OCI-LY1 (cell line): Measurements from ENCODE around the gene UCP2.

Source experiments
- H2AFZ ChIP-seq: fragments of 200-600 bp; sonication (generic), shearing (Covaris generic); 2 replicates; pipeline ENCODE4 v1.6.0; 2014; ENCODE audit warnings: antibody characterized with exemption, mild to moderate bottlenecking, low read length
- H3F3A ChIP-seq: fragments of 200-600 bp; sonication (generic), shearing (Covaris generic); 2 replicates; pipeline ENCODE4 v1.6.0; 2014; ENCODE audit warnings: mild to moderate bottlenecking, antibody characterized with exemption, low read length, moderate library complexity; ENCODE audit not compliant: insufficient read depth
- H3K27ac ChIP-seq: fragments of 200-600 bp; sonication (generic); 2 replicates; pipeline ENCODE4 v1.5.1; 2014; ENCODE audit warnings: low read length, mixed run types, mild to moderate bottlenecking, low read depth; ENCODE audit not compliant: poor library complexity, severe bottlenecking
- H3K27me3 ChIP-seq: fragments of 200-600 bp; sonication (generic); 2 replicates; pipeline ENCODE4 v1.6.0; 2014; ENCODE audit warnings: antibody characterized with exemption, mild to moderate bottlenecking, low read length, moderate library complexity; ENCODE audit not compliant: insufficient read depth
- H3K36me3 ChIP-seq: fragments of 200-600 bp; sonication (generic); 2 replicates; pipeline ENCODE4 v1.6.1; 2014; ENCODE audit warnings: mild to moderate bottlenecking, antibody characterized with exemption, low read length, moderate library complexity, mixed read lengths; ENCODE audit not compliant: insufficient read depth
- H3K4me1 ChIP-seq: fragments of 200-600 bp; sonication (generic); 2 replicates; pipeline ENCODE4 v1.5.1; 2014; ENCODE audit warnings: mild to moderate bottlenecking, low read length, moderate library complexity; ENCODE audit not compliant: insufficient read depth, severe bottlenecking
- H3K4me2 ChIP-seq: fragments of 200-600 bp; sonication (generic), shearing (Covaris generic); 2 replicates; pipeline ENCODE4 v1.6.1; 2014; ENCODE audit warnings: low read length
- H3K4me3 ChIP-seq: fragments of 200-600 bp; sonication (generic); 2 replicates; pipeline ENCODE4 v1.5.1; 2014; ENCODE audit warnings: low read length, low read depth, mild to moderate bottlenecking, mixed read lengths; ENCODE audit not compliant: poor library complexity, severe bottlenecking
- H3K79me2 ChIP-seq: fragments of 200-600 bp; shearing (Covaris generic); 2 replicates; pipeline ENCODE4 v1.6.1; 2016; ENCODE audit warnings: mixed run types, low read length, mixed read lengths; ENCODE audit not compliant: insufficient read depth
- H3K9ac ChIP-seq: fragments of 200-600 bp; sonication (generic), shearing (Covaris generic); 2 replicates; pipeline ENCODE4 v1.6.1; 2014; ENCODE audit warnings: mild to moderate bottlenecking, low read length, mixed read lengths
- H3K9me2 ChIP-seq: fragments of 200-600 bp; sonication (generic), shearing (Covaris generic); 2 replicates; pipeline ENCODE4 v1.6.1; 2014; ENCODE audit warnings: low read depth, mild to moderate bottlenecking, low read length, mixed read lengths
- H3K9me3 ChIP-seq: fragments of 200-600 bp; shearing (Covaris generic); 2 replicates; pipeline ENCODE4 v1.6.1; 2014; ENCODE audit warnings: low read length, mixed read lengths
- H4K20me1 ChIP-seq: fragments of 200-600 bp; sonication (generic), shearing (Covaris generic); 2 replicates; pipeline ENCODE4 v1.6.0; 2016; ENCODE audit warnings: mild to moderate bottlenecking, low read length; ENCODE audit not compliant: insufficient read depth
- EZH2 ChIP-seq: fragments of 200-600 bp; sonication (generic), shearing (Covaris generic); IDR thresholded peaks from 2 replicates; pipeline ENCODE4 v1.8.0; 2017; ENCODE audit warnings: borderline replicate concordance, mixed run types, mild to moderate bottlenecking, antibody characterized with exemption, low read length, moderate library complexity, mixed read lengths
- TF ChIP-seq, protein P1 (sequence below): fragments of 200-600 bp; sonication (generic), shearing (Covaris generic); IDR thresholded peaks from 2 replicates; pipeline ENCODE4 v1.5.1; 2017; ENCODE audit warnings: mild to moderate bottlenecking, antibody characterized with exemption, low read length, moderate library complexity, mixed read lengths

UCP2 gene

GRCh38 chr11:73972620-73973449 lies 9.8 kb downstream of the UCP2 start:
- Histone ChIP-seq H3K4me2 (no peak overlapping the region), H3K9me2 (no peaks in the 10 kb centered on the region), H3K36me3 (peaks cover 51% of the 10 kb centered on the region), H3K79me2 (no peaks in the 10 kb centered on the region), H3K27me3 (no peaks in the 10 kb centered on the region), H3K4me3 (no peak overlapping the region), H3K27ac (peak overlapping the region; percentile 76), H3K9ac (no peak overlapping the region), H3K9me3 (no peaks in the 10 kb centered on the region), H4K20me1 (no peaks in the 10 kb centered on the region), H3K4me1 (peaks cover 71% of the 10 kb centered on the region), H3F3A (no peaks in the 10 kb centered on the region; the same call in 1 of the 2 replicates), H2AFZ (no peak overlapping the region)
- TF ChIP-seq EZH2, result no peak
- TF ChIP-seq, protein P1, sequence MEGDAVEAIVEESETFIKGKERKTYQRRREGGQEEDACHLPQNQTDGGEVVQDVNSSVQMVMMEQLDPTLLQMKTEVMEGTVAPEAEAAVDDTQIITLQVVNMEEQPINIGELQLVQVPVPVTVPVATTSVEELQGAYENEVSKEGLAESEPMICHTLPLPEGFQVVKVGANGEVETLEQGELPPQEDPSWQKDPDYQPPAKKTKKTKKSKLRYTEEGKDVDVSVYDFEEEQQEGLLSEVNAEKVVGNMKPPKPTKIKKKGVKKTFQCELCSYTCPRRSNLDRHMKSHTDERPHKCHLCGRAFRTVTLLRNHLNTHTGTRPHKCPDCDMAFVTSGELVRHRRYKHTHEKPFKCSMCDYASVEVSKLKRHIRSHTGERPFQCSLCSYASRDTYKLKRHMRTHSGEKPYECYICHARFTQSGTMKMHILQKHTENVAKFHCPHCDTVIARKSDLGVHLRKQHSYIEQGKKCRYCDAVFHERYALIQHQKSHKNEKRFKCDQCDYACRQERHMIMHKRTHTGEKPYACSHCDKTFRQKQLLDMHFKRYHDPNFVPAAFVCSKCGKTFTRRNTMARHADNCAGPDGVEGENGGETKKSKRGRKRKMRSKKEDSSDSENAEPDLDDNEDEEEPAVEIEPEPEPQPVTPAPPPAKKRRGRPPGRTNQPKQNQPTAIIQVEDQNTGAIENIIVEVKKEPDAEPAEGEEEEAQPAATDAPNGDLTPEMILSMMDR, result no peak

DNA sequence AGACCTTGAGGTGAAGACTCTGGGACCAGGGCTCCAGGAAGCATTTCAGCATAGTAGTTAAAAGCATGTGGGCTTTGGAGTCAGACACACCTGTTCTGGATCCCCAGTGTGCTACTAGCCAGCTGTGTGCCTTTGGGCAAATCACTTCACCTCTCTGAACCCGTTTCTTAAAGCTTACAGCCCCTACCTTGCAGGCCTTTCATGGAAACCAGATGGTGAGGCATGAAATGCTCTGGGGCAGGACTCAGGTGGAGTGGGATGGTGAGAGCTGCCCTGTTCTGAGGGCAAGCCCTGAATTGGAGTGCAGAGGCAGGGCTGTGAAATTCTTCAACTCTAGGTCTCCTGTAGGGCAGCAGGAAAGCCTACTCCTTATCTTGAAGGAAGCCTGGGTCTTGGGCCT lies 10.5 kb downstream of the UCP2 start:
- H3K4me2 ChIP-seq, result no peak overlapping the region
- H3K27ac ChIP-seq, result peak overlapping the region; percentile 76
- TF ChIP-seq, protein P1, result no peak
- no peak for TF ChIP-seq EZH2
- no peak overlapping the region for H3K4me3 ChIP-seq
- no peaks in the 10 kb centered on the region; the same call in 1 of the 2 replicates for H3F3A ChIP-seq
- H2AFZ ChIP-seq, result no peak overlapping the region
- H3K9me2 ChIP-seq, result no peaks in the 10 kb centered on the region
- peaks cover 64% of the 10 kb centered on the region for H3K4me1 ChIP-seq
- H3K79me2 ChIP-seq, result no peaks in the 10 kb centered on the region
- H3K27me3 ChIP-seq, result no peaks in the 10 kb centered on the region
- peaks cover 45% of the 10 kb centered on the region for H3K36me3 ChIP-seq
- no peaks in the 10 kb centered on the region for H4K20me1 ChIP-seq
- no peaks in the 10 kb centered on the region for H3K9me3 ChIP-seq
- H3K9ac ChIP-seq, result no peak overlapping the region

DNA sequence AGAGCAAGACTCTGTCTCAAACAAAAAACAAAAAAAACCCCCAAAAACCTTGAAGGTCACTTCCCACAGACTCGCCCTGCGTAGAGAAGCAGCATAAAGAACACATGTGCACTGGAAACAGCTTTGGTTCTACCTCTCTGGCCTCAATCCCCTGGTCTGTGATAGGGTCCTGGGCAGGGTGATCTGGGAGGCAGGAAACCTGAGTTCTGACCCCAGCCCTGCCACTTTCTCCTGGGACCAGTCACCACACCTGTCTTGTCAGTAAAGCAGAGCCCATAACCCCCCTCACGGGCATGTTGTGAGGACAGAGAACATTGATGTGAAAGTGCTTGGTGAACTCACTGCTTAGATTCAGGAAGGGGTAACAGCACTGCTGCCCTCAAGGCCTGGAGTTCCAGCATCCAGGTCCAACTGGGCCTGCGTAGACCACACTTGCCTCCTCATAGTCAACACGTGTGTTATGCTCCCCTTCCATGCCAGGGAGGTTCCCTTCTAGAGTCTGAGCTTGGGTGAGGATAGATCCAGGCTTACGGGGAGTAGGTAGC lies 11.4 kb downstream of the UCP2 start:
- H3K4me2 ChIP-seq, result no peak overlapping the region
- H4K20me1 ChIP-seq, result no peaks in the 10 kb centered on the region
- no peaks in the 10 kb centered on the region for H3K79me2 ChIP-seq
- H3K4me1 ChIP-seq, result peaks cover 55% of the 10 kb centered on the region
- H3K9ac ChIP-seq, result no peak overlapping the region; the same call in 1 of the 2 replicates
- no peaks in the 10 kb centered on the region for H3K9me3 ChIP-seq
- no peak overlapping the region for H2AFZ ChIP-seq
- no peak for TF ChIP-seq EZH2
- TF ChIP-seq, protein P1, result no peak
- H3F3A ChIP-seq, result no peaks in the 10 kb centered on the region; the same call in 1 of the 2 replicates
- H3K27ac ChIP-seq, result peak overlapping the region; percentile 76
- H3K36me3 ChIP-seq, result peaks cover 35% of the 10 kb centered on the region
- no peaks in the 10 kb centered on the region for H3K27me3 ChIP-seq
- H3K9me2 ChIP-seq, result no peaks in the 10 kb centered on the region
- H3K4me3 ChIP-seq, result no peak overlapping the region
